NCI-H82 treated with DMSO at 0.1 percent for 48 hours (cell line): Measurements from ENCODE around the gene FAM9A.
A peak's percentile ranks its signal among the peaks of the same experiment; 100 is the strongest.

Experiments
- DNase-seq: peaks from one replicate; lab custom pipeline; 2025; ENCODE audit not compliant: unreplicated experiment; lab: John Stamatoyannopoulos, UW

FAM9A gene

DNA sequence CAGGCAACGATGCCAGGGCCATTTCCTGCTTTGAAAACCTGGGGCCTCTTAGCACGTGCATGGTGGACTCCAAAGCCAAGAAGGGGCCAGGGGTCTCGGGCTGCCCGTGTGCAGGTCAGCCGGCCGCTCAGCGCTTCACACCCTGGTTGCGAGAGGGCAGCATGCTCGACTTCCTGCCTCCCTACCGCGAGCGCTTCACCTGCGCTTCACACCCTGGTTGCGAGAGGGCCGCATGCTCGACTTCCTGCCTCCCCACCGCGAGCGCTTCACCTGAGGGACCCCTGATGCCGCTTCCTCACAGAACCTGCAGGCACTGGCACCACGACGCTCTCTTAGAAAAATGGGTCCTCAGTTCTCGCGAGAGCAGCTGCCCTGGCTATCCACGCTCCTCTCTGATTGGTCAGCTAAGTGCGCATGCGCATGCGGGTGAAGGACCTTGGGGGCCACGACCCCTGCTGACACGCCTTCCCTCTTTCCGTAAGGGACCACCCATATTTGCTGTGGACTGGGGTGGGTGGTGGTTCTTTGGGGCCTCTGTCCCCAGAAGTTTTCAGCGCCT lies at the start of gene FAM9A:
TSS of gene FAM9A (minus strand) at position 343 of the 559 bp plus-strand sequence. CDS start 1,212 bp downstream, outside the sequence.
- no peak for DNase-seq

DNA sequence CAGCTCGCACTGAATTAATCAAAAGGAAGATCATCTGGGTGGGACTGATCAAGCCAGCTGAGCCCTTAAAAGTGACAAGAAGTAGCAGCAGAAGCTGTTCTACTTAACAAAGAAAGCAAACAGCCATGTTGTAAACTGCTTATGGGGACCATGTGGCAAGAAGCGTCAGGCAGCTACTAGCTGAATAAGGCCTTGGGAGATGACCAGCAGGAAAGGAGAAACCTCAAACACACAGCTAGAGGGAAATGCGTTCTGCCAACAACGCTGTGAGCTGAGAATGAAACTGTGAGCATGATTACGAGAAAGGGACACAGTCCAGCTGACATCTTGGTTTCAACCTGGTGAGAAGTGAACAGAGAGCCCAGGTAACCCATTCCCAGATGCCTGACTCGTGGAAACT lies 49.3 kb upstream of the FAM9A start:
- DNase-seq, result no peak

- no peak for DNase-seq
These were observed 48.8 kb upstream of the FAM9A start for GRCh38 chrX:8849945-8850344.

GRCh38 chrX:8849458-8849857 lies 48.3 kb upstream of the FAM9A start:
- no peak for DNase-seq

DNA sequence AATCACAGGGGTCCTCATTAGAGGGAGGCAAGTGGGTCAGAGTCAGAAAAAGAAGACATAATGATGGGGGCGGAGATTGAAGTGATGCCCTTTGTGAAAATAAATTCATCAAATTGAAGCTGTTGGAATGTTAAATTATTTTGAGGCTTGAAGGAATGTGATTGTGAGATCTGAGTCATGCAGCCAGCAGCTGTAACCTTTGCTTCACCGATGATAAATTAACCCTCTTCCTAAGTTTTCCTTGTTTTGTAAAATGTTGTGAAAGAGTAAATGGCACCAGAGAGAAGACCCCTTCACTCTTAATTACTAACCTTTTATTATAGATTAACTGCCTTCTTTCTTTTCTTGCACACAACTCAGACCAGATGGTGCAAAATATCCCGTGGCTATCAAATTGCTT lies 47.7 kb upstream of the FAM9A start:
- DNase-seq, result no peak

GRCh38 chrX:8848441-8848840 lies 47.3 kb upstream of the FAM9A start:
- no peak for DNase-seq

- DNase-seq, result no peak
These were observed 46.2 kb upstream of the FAM9A start for GRCh38 chrX:8847360-8847759.

GRCh38 chrX:8846266-8846665 lies 45.1 kb upstream of the FAM9A start:
- no peak for DNase-seq

DNA sequence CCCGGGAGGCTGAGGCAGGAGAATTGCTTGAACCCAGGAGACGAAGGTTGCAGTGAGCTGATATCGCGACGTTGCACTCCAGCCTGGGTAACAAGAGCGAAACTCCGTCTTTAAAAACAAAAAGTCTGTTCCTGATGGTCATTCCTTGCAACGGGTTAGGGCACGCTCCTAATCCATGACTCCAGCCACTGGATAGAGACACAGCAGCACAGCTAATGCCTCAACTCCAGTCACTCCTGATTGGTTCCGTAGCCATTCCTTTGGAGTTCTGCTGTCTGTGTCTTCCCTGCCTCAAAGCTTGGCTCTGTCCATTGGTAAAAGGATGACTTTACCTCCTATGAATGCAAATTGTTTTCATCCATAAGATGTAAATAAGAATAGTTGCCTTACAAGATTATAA lies 44.3 kb upstream of the FAM9A start:
- DNase-seq, result no peak

- DNase-seq, result no peak
These were observed 43.9 kb upstream of the FAM9A start for GRCh38 chrX:8845060-8845459.

GRCh38 chrX:8844157-8844556 lies 43.0 kb upstream of the FAM9A start:
- DNase-seq, result no peak

DNA sequence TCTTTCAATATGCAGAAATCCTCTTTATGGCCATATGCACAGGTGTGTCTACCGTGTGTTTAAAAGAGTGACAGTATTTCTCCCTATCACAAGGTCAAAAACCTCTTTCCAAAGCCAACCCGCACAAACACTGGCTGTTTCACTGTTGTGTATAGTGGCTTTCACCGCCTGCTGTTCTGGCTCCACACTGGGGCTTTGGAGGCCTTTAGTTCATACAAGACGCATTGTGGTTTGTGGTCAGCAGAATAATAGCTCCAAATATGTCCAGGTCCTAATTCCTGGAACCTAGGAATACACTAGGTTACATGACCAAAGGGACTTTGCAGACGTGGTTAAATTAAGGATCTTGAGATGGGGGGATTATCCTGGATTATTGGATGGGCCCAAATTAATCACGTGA lies 40.7 kb upstream of the FAM9A start:
- no peak for DNase-seq

- no peak for DNase-seq
These were observed 33.2 kb upstream of the FAM9A start for GRCh38 chrX:8834392-8834791.

DNA sequence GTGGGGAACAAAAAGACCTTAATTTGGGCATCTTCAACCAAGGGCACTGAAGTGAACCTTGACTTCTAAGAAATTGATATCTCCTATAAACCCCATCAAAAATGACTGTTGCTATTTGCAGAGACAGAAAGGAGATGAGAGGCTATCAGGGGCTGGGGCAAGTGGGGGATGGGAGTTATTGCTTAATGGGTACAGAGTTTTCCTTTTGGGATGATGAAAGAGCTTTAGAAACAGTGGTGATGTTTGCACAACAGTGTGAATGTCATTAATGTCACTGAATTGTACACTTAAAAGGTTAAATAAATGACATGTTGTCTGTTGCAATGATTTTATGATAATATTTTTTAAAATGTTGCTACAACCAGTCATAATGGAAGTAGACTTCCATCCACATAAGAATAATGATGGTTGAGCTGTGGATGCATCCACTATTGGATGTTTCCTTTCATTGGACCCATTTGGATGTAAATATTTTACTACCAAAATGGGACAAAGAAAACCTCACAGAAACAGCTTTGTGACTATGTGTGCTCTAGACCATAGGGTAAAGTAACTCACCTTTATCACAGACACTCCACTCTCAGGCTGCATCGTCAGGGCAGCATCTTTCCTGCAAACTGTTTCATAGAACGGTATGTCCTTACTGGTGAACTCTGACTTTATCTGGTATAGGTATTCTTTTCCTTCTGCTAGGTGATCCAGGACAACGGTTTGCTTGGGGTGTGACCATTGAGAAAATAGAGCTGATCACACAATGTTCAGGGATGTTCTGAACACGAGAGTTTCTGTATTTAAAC lies 31.6 kb upstream of the FAM9A start:
- no peak for DNase-seq

DNA sequence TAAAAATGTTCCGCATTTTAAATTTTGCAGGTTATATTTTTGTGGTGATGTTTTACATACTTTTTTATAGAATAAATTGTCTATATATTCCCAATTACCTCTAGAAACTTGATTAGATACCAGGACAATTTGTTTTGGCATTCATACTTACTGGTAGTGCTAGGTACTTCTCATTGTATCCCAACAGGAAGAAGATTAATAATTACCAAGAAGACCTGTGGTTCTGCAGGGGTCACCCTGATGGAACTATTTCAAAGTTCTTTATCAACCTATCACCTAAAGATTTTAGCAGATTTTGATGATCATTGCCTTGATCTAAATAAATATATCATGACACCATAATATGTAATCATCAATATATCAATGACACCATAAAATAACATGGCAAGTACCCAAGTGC lies 22.5 kb upstream of the FAM9A start:
- no peak for DNase-seq

DNA sequence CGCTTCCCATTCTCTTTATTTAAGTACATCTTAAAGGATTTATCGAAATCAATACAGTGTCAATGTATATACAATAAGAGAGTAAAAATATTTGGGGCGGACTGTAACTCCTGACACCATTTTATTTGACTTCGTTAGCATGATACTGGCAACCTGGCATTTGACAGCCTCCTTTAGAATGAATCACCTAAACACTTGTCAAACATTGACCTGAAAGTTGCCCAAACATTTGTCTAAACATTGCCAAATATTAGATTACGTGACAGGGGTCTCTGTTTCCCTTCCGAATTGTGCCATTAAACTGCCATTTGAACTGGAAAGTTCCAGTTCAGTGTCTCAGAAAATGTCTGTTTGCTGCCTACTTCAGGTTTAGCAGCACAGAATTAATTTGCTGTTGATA lies 20.8 kb upstream of the FAM9A start:
- no peak for DNase-seq

DNA sequence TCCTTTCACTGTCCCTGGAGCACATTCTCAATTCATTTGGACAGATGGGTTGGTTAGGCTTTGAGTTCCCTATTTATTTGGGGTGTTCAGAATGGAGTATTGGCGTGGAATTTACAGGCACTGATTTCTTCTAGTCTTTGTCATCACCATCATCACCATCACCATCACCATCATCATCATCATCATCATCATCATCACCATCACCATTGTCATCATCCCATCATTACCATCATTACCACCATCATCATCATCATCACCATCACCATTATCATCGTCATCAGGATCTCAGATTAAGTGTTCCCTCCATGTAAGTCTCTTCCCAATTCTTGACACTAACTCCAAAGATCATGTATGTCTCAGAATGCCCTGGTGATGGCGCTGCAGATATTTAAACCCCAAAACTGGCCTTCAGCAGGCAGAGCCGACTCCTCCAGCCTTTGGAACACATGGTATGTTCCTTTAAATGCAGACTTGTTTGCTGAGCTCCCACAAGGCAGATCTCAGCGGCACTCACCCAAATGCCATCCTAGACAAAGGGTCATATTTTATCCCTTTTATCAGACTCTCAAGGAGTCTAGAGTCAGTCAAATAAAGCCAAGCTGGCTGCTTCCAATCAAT lies 19.8 kb upstream of the FAM9A start:
- no peak for DNase-seq

- peak; percentile 8 for DNase-seq
These were observed 14.4 kb upstream of the FAM9A start for GRCh38 chrX:8815460-8816065.

- DNase-seq, result no peak
These were observed 11.9 kb upstream of the FAM9A start for GRCh38 chrX:8813036-8813435.

GRCh38 chrX:8811611-8812010 lies 10.4 kb upstream of the FAM9A start:
- DNase-seq, result no peak

GRCh38 chrX:8808661-8809060 lies 7.5 kb upstream of the FAM9A start:
- no peak for DNase-seq

- DNase-seq, result no peak
These were observed 4.8 kb upstream of the FAM9A start for GRCh38 chrX:8805974-8806373.
